Brain microvascular endothelial cell (primary cell): Measurements from ENCODE around the gene TMEM31.

Experiments used
- DNase-seq: peaks from one replicate; pipeline ENCODE4 v3.0.0-alpha.2; 2020
- H3K27ac ChIP-seq: fragments of 250-450 bp; sonication (Bioruptor Pico); 2 replicates; pipeline ENCODE4 v1.5.1; 2020; ENCODE audit warnings: mild to moderate bottlenecking, moderate library complexity
- H3K27me3 ChIP-seq: fragments of 250-450 bp; sonication (Bioruptor Pico); replicated peaks from 2 replicates; pipeline ENCODE4 v1.5.1; 2020; ENCODE audit warnings: mild to moderate bottlenecking
- H3K36me3 ChIP-seq: fragments of 250-450 bp; sonication (Bioruptor Pico); replicated peaks from 2 replicates; pipeline ENCODE4 v1.5.1; 2020; ENCODE audit warnings: mild to moderate bottlenecking
- H3K4me3 ChIP-seq: 2 replicates; pipeline ENCODE4 v1.5.1; 2011; ENCODE audit warnings: low read depth, mild to moderate bottlenecking, control low read depth, low read length, moderate library complexity
- CTCF ChIP-seq: IDR thresholded peaks from 2 replicates; pipeline ENCODE4 v1.5.1; 2011; ENCODE audit warnings: low read depth, mild to moderate bottlenecking, moderate library complexity, low read length, control low read depth, inconsistent platforms; ENCODE audit errors: missing control alignments
- in situ Hi-C: cut with HindIII; loops from 2 replicates; pipeline ENCODE4 v1.10.0; 2017; ENCODE audit warnings: low sequenced_read_pairs, low pct_ligation_motif_present

The TMEM31 gene

GRCh38 chrX:103687696-103688201 is 23.0 kb upstream of the TMEM31 start:
- peaks cover 17% of the 10 kb centered on the region for H3K36me3 ChIP-seq
- peak overlapping the region; percentile 59 for H3K4me3 ChIP-seq
- peak overlapping the region; percentile 99 for H3K27ac ChIP-seq
- peak; percentile 65 for DNase-seq
- peak; percentile 78 for TF ChIP-seq CTCF
- in situ Hi-C loops = no loop called here
- no peaks in the 10 kb centered on the region for H3K27me3 ChIP-seq

GRCh38 chrX:103688946-103689345 is 21.8 kb upstream of the TMEM31 start:
- no peaks in the 10 kb centered on the region for H3K27me3 ChIP-seq

GRCh38 chrX:103691059-103691458 is 19.6 kb upstream of the TMEM31 start:
- Histone ChIP-seq H3K4me3 (no peak overlapping the region), H3K27ac (no peak overlapping the region), H3K27me3 (no peaks in the 10 kb centered on the region), H3K36me3 (no peaks in the 10 kb centered on the region)
- TF ChIP-seq CTCF = no peak
- DNase-seq = no peak
- in situ Hi-C loops = no loop called here

More at GRCh38 chrX:103688946-103689345, 21.8 kb upstream of the TMEM31 start:
- peak; percentile 5 for DNase-seq
- peak; percentile 48 for TF ChIP-seq CTCF
- H3K4me3 ChIP-seq = no peak overlapping the region
- peaks cover 10% of the 10 kb centered on the region for H3K36me3 ChIP-seq
- in situ Hi-C loops = no loop called here
- H3K27ac ChIP-seq = no peak overlapping the region

DNA sequence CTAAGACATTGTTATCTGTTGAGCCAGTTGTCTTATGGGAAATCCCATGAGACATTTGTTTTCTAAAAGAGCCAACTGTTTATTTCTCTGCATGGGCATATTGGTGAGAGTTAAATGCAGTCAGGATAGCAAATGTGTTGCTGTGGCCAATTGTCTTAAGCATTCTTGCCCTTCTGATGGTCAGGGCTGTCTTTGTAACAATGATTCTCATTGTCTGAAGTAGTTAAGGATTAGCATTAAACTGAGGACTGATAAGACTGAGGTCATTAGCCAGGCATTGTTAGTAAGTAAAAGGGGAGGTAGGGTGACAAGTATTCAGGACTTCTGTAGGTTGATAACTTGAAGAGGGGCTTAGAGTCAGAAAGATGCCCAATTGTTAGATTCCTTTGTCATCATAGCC is 13.0 kb upstream of the TMEM31 start:
- TF ChIP-seq CTCF = no peak
- in situ Hi-C loops = no loop called here
- no peaks in the 10 kb centered on the region for H3K27me3 ChIP-seq

GRCh38 chrX:103699243-103699642 is 11.5 kb upstream of the TMEM31 start:
- no peak for TF ChIP-seq CTCF
- Histone ChIP-seq H3K36me3 (no peaks in the 10 kb centered on the region), H3K4me3 (no peak overlapping the region), H3K27ac (no peak overlapping the region), H3K27me3 (no peaks in the 10 kb centered on the region)
- in situ Hi-C loops = no loop called here
- no peak for DNase-seq

More for the DNA sequence above, 13.0 kb upstream of the TMEM31 start:
- H3K27ac ChIP-seq = no peak overlapping the region
- DNase-seq = no peak
- H3K36me3 ChIP-seq = no peaks in the 10 kb centered on the region
- no peak overlapping the region for H3K4me3 ChIP-seq

GRCh38 chrX:103704863-103705262 is 5.8 kb upstream of the TMEM31 start:
- Histone ChIP-seq H3K36me3 (no peaks in the 10 kb centered on the region), H3K27ac (no peak overlapping the region), H3K4me3 (no peak overlapping the region), H3K27me3 (no peaks in the 10 kb centered on the region)
- TF ChIP-seq CTCF = no peak
- DNase-seq = no peak
- in situ Hi-C loops = no loop called here
